ENCODE measurements around the gene MYH2. TPM values are rescaled to one million over a fixed set of nuclear protein-coding genes. Genes with fewer than 3 reads are reported as not detected.

The MYH2 gene
- polyA plus RNA-seq, 1 experiment, result not detected

GRCh38 chr17:10579270-10579669 lies 29.8 kb upstream of the MYH2 start:
- Histone ChIP-seq H3K27me3 (ENCODE audit: control insufficient read depth, insufficient read depth, low read length) (no peaks in the 10 kb centered on the region), H3K27ac (ENCODE audit: low read depth, low read length) (no peak overlapping the region), H3K4me3 (ENCODE audit: low read depth, low read length) (no peak overlapping the region), H3K9me3 (ENCODE audit: control insufficient read depth, insufficient read depth, low read length) (no peaks in the 10 kb centered on the region)
- no peak for DNase-seq (ENCODE audit: low read depth, low spot score)
- ChIA-PET CTCF (no interaction called here), POLR2A (no interaction called here)
- no peak for TF ChIP-seq CTCF (IDR thresholded peaks at IDR 0.05; ENCODE audit: low read depth, low read length)

GRCh38 chr17:10574324-10574723 lies 24.9 kb upstream of the MYH2 start:
- H3K27ac ChIP-seq (ENCODE audit: low read depth, low read length), result no peak overlapping the region
- no peak for TF ChIP-seq CTCF (IDR thresholded peaks at IDR 0.05; ENCODE audit: low read depth, low read length)
- H3K9me3 ChIP-seq (ENCODE audit: control insufficient read depth, insufficient read depth, low read length), result peaks cover 5% of the 10 kb centered on the region; the same call in 1 of the 2 replicates
- no peak overlapping the region for H3K4me3 ChIP-seq (ENCODE audit: low read depth, low read length)
- ChIA-PET POLR2A (no interaction called here), CTCF (no interaction called here)
- no peaks in the 10 kb centered on the region for H3K27me3 ChIP-seq (ENCODE audit: control insufficient read depth, insufficient read depth, low read length)
- no peak for DNase-seq (ENCODE audit: low read depth, low spot score)

GRCh38 chr17:10563991-10564660 lies 14.7 kb upstream of the MYH2 start:
- Histone ChIP-seq H3K4me3 (ENCODE audit: low read depth, low read length) (no peak overlapping the region), H3K27me3 (ENCODE audit: control insufficient read depth, insufficient read depth, low read length) (no peaks in the 10 kb centered on the region), H3K27ac (ENCODE audit: low read depth, low read length) (no peak overlapping the region), H3K9me3 (ENCODE audit: control insufficient read depth, insufficient read depth, low read length) (peaks cover 3% of the 10 kb centered on the region; the same call in 1 of the 2 replicates)
- ChIA-PET POLR2A (no interaction called here), CTCF (no interaction called here)
- no peak for DNase-seq (ENCODE audit: low read depth, low spot score)
- TF ChIP-seq CTCF (IDR thresholded peaks at IDR 0.05; ENCODE audit: low read depth, low read length), result no peak

- H3K27me3 ChIP-seq (ENCODE audit: control insufficient read depth, insufficient read depth, low read length), result no peaks in the 10 kb centered on the region
- no peak for DNase-seq (ENCODE audit: low read depth, low spot score)
- H3K9me3 ChIP-seq (ENCODE audit: control insufficient read depth, insufficient read depth, low read length), result no peaks in the 10 kb centered on the region; the same call in 1 of the 2 replicates
- no peak overlapping the region for H3K27ac ChIP-seq (ENCODE audit: low read depth, low read length)
- no peak overlapping the region for H3K4me3 ChIP-seq (ENCODE audit: low read depth, low read length)
- ChIA-PET POLR2A (no interaction called here), CTCF (interaction anchor here (0.5 kb wide), 1 partner anchor 509 kb away, joined by 3 read pairs; no protein-coding TSS in a partner anchor)
- TF ChIP-seq CTCF (IDR thresholded peaks at IDR 0.05; ENCODE audit: low read depth, low read length), result no peak
Measured at GRCh38 chr17:10558049-10558448, 8.6 kb upstream of the MYH2 start.

- ChIA-PET POLR2A (no interaction called here), CTCF (interaction anchor here (0.5 kb wide), 1 partner anchor 508 kb away, joined by 3 read pairs; no protein-coding TSS in a partner anchor)
- DNase-seq (ENCODE audit: low read depth, low spot score), result no peak
- no peaks in the 10 kb centered on the region; the same call in 1 of the 2 replicates for H3K9me3 ChIP-seq (ENCODE audit: control insufficient read depth, insufficient read depth, low read length)
- H3K27me3 ChIP-seq (ENCODE audit: control insufficient read depth, insufficient read depth, low read length), result no peaks in the 10 kb centered on the region
- H3K27ac ChIP-seq (ENCODE audit: low read depth, low read length), result no peak overlapping the region
- no peak overlapping the region for H3K4me3 ChIP-seq (ENCODE audit: low read depth, low read length)
- TF ChIP-seq CTCF (IDR thresholded peaks at IDR 0.05; ENCODE audit: low read depth, low read length), result no peak
Measured at GRCh38 chr17:10557422-10557821, 8.0 kb upstream of the MYH2 start.
